ENCODE data around the gene ATP2B1.

ATP2B1 gene

DNA sequence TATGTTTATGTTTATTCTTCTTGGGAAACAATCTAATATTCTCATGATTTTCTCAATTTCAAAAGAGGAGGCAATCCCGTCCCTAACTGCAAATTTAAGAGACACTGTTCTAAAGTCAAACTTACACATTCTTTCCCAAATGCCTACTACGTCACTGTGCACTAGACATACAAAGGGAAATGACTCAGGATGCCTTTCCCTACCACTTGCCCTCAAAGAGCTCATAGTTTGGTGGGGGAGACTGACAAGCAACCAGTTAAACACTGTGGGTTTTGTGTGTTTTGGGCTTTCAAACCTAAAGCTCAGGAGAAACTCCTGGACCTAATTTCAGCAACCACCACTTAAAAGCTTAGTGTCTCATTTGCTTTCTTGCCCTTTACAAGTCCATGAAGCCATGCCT lies 58.4 kb downstream of the ATP2B1 start:
- no peak for DNase-seq

DNA sequence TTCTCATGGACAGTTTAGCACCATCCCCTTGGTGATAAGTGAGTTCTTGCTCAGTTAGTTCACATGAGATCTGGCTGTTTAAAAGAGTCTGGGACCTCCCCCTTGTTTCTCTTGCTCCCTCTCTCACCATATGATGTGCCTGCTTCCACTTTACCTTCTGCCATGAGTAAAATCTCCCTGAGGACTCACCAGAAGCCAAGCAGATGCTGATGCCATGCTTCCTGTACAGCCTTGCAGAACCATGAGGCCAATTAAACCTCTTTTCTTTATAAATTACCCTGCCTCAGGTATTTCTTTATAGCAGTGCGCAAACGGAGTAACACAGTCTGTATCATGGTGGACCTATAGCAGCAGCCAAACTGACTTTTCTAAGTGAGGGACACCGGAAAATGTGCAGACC lies 58.8 kb downstream of the ATP2B1 start:
- DNase-seq = no peak

- no peak for DNase-seq
These were observed 59.5 kb downstream of the ATP2B1 start for GRCh38 chr12:89649139-89649538.

DNA sequence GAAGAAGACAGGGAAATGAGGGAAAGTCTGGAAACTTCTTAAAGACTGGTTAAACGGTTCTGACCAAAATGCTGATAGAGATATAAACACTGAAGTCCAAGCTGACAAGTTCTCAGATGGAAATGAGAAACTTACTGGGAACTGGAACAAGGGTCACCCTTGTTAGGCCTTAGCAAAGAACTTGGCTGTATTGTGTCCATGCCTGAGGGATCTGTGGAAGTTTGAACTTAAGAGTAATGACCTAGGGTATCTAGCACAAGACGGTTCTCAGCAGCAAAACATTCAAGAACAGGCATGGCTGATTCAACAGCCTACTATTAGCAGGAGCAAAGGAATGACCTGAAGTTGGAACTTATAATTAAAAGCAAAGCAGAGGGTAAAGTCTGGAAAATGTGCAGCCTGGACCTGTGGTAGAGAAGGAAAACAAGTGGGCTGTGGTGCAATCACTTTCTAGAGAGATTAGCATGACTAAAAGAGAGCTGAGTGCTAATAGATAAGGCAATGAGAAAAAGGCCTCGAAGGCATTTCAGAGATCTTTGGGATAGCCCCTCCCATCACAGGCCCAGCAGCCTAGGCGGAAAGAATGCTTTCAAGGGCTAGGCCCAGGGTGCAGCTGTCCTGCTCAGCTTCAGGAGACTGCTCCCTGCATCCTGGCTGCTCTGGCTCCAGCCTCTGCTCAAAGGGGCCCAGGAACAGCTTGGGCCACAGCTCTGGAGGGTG lies 60.3 kb downstream of the ATP2B1 start:
- DNase-seq = no peak

GRCh38 chr12:89645434-89645833 lies 63.2 kb downstream of the ATP2B1 start:
- no peak for DNase-seq

- no peak for DNase-seq
These were observed 65.7 kb downstream of the ATP2B1 start for GRCh38 chr12:89642959-89643358.

DNA sequence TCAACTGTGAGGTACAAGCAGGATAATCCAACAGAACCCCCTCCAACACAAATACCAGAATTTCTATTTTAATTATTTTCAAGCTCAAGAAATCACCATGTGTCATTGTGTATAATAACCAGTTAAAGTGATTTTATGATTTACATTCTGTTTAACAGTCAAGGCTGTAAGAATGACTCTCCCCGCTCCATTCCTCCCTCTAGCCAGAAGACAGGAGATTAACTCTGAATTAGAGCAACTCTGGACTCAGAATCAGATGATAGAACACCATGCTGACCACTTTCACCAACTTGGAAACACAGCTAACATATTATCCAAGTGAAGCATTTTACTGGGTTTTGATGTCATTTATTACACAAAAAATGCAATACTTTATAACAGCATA lies 71.9 kb downstream of the ATP2B1 start:
- no peak for DNase-seq

DNA sequence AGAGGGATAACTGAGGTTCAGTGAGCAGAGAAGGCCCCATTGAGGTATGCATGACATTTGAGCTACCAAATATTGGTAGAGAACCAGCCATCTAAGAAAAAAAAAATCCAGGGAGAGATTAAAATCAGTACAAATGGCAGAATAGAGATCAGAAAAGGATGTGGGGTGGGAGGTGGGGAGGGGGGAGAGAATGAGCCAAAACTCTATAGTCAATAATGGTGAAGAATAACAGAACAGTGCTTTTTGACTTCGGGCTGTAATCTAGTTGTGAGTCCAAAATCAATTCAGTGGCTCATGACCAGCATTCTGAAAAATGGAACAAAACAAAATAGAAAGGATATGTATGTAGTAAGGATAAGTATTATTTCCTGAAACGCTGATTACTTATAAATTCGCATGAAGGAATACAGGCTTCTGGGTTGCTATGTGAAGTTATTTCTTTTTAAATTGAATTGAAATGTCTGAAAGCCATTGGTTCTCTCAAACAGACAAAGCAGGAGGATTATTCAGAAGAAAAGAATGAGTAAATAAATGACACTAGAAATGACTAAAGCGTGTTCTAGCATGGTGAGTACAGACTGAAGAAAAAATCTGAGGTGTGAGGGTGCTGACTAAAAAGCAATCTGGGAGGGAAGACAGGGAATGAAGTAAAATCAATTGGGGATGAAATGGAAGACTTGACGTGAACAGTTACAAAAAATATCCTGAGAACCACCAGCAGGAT lies 72.4 kb downstream of the ATP2B1 start:
- no peak for DNase-seq

DNA sequence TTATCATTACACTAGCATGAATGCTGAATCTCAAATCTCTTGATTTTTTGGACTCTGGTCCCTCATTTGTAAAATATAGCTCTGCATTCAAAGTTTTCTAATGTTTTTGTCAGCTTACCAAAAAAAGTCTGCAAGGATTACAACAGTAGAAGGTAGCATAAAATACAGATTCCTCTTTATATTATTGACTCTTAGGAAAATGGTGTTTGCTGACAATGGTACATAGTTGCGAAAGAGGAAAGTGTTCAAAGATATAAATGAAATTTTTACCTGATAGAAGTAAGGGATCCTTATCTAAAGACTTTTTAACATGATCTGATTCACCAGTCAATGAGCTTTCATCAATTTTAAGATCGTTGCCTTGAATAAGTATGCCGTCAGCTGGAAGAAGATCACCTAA lies 74.1 kb downstream of the ATP2B1 start:
- no peak for DNase-seq

GRCh38 chr12:89632778-89633177 lies 75.9 kb downstream of the ATP2B1 start:
- DNase-seq = no peak

GRCh38 chr12:89622115-89622514 lies 86.5 kb downstream of the ATP2B1 start:
- DNase-seq = no peak

DNA sequence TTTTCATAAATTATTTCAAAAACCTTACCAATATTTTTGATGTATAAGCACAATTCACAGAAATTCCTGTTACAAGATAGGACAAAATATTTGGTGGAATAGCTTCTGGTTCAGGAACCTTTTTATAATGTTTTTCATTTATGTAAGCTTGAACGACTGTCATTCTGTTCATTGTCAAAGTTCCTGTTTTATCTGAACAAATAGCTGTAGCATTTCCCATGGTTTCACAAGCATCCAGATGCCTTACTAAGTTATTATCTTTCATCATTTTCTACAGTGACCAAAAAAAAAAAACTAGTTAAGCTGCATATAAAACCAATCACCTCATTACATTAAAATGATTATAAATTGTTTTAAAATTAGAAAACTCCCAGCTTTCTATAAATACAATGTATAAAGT lies 87.1 kb downstream of the ATP2B1 start:
- no peak for DNase-seq

- DNase-seq = no peak
These were observed 88.9 kb downstream of the ATP2B1 start for GRCh38 chr12:89619764-89620163.

DNA sequence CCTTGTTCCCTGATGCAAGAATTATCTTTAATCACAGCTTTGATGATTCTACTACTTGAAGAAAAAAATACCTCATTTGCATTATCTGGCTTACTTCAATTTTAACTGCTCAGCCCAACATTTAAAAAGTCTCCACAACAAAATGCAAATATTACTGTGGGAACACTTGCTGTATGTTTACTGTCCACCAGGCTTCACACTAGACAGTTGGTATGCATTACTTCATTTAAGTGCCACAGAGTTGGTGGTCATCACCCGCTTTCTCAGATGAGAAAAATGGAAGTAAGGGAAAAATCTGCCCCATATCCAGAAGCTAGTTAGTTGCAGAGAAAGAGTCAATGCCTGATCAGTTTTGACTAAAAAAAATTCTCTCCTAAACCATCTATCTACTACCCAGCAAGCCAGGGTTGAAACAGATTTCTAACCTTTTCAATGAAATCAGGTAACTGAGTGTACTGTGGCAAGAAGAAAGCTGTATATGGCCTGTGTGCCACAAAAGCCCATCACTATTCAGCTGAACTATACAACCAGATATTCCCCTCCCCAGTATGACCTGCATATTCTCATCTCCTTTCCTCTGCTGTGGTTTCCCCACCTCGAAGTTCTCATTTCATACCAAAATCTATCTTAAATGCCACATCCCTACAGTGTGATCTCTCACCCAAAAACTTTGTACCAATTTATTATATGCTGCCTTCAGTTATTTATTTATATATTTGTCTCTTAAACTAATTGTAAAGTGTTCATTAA lies 90.3 kb downstream of the ATP2B1 start:
- no peak for DNase-seq

GRCh38 chr12:89610366-89610765 lies 98.3 kb downstream of the ATP2B1 start:
- DNase-seq = no peak

- no peak for DNase-seq
These were observed 105.0 kb downstream of the ATP2B1 start for GRCh38 chr12:89603678-89604077.

- no peak for DNase-seq
These were observed 110.9 kb downstream of the ATP2B1 start for GRCh38 chr12:89597770-89598169.

DNA sequence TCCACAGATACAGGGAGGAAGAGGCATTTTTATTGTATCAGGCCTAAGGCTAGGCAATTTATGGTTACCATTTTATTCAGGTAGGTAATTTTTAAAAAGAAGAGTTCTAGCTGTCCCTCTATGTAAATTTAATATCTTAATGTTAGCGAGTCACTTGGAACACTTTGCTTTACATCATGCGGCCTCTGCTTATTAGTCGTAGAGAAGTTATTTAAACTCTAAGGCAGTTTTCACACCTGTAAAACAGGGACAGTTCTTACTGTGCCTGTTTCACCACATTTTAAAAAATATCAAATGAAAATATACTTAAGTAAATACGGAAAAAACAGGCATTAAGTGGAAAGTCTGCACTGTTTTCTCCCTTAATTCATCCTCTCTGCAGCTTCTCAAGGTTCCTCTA lies 111.4 kb downstream of the ATP2B1 start:
- no peak for DNase-seq

DNA sequence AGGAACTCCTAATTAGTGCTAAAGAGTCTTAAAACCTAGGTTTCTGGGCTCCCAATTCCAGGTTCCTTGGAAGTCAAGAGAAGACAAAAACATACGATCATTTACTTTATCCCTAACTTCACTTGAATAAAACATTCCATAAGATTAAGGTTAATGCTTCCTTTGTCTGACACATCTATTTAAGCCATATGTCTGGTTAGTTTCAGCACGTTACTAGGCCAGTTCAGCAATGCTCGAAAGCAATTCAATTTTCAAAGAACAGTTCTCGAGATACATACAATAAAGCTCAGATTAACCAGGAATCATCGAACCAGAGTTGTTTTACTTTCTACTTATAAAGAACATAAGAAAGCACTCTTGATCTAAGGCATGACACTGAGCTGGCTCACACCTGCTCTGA lies 114.8 kb downstream of the ATP2B1 start:
- DNase-seq = no peak

DNA sequence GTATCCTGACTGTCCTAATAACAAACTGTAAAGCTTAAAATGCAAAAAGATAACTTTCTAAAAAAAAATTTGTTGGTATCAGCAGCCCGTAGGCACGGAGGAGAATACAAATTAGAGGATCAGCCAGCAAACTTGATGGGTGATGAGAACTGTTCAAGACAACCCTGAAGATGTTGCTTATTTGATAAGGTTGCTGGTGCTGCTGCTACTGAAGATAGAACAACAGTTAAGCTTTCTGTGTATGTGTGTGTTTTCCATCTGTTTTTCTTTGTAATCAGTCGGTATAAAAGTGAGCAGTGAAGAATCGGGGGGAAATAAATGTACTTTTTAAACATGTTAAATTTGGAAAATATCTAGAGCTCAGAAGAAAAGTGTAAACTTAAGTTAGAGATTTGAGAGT lies 115.4 kb downstream of the ATP2B1 start:
- no peak for DNase-seq

DNA sequence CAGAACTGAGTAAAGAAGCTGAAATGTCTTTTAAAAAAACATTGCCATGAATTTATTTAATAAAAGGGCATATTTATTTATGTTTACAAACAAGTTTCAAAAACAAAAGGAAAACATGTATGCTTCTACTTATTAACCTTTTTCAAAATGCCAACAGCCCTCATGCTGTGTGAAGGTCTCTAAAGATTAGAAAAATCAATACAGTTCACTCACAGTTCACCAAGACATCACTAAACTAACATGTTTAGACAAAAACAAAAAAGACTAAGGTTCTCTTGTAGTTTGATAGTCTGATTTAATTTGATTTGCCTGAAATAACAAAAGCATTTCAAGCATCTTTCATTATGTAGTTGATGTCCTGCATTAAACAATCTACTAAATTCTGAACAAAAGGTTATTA lies 118.9 kb downstream of the ATP2B1 start:
- no peak for DNase-seq

DNA sequence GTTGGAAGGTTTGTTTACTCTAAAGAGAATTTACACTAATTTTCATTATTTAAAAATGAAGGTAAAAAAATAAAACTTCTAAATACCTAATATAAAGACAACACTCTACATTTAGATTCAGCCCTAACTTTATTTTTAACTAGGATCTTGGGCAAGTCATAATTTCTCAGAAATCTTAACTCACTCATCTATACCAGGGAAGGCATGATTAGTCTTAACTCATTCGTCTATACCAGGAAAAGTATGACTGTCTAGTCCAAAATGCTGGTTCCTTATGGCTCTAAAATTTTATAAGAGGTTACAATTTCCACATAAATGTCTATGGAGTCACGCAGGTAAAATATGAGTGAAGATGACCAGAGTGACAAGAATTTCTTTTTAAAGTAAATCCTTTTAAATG lies 130.1 kb downstream of the ATP2B1 start:
- no peak for DNase-seq

DNA sequence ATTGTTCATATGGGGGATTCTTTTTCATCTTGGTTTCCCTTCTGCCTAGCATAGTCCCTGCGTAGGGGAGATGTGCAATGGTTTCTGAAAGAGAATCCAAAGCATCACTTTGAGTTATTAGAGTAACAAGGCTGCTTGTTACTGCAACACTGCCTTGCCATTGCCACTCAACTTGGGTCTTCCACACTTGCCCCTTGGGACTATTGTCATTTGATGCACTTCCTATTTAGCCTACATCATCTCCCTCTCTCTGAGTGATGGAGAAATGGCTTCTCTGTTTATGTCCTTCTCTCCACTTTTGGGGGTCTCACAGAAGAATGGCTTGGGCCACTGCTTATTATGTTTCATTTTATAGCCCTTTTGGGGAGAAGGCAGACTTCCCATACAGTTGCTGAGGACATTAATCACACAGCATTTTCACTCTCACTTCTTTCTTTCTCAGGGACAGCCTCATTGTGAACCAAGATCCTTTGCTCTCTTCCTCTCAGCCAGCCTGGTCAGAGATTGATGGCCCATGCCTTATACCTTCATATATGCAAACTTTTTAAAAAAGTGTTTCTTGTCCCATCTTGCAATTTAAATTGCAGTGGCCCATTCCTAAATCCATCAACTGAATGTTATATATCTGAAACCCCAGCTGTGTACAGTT lies 131.9 kb downstream of the ATP2B1 start:
- no peak for DNase-seq

DNA sequence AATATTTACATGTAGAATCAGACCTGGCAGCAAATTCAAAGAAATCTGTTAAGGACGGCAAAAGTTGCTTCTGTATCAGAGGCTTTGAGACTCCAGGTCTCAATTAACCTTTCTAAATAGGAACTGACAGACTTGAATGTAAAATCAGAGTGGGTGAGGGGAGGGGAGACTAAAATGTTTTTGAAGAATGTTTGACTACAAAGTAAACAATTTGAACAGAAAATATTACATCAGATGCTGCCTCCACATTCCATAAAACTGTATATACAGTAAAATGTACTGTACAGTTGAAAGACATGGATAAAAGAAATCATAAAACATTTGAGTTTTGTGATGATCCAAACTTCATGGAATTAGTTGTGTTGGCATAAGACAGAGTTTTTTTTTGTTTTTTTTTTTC lies 133.3 kb downstream of the ATP2B1 start:
- DNase-seq = no peak

All from activated naive CD4-positive, alpha-beta T cell treated with anti-CD3 and anti-CD28 coated beads, Interleukin-2, amount 50 U/mL, for 16 hours (primary cell).